CD4-positive, alpha-beta T cell treated with Interleukin-10 for 1 hour (primary cell): ENCODE measurements around the gene CDHR2.
A peak's percentile ranks its signal among the peaks of the same experiment; 100 is the strongest.
"Not testable (repeated sequence)": the region's sequence is repeated elsewhere in the genome, so short reads cannot be mapped to it uniquely, and the experiment has no call there.

Experiments used
- DNase-seq: peaks from one replicate; pipeline ENCODE4 v3.0.0-alpha.2; 2020

The CDHR2 gene

GRCh38 chr5:176542596-176543427, 6.3 kb upstream of the CDHR2 start:
- peak; percentile 52 for DNase-seq

- peak; percentile 77 for DNase-seq
Observed at GRCh38 chr5:176543428-176544182, 5.5 kb upstream of the CDHR2 start.

DNA sequence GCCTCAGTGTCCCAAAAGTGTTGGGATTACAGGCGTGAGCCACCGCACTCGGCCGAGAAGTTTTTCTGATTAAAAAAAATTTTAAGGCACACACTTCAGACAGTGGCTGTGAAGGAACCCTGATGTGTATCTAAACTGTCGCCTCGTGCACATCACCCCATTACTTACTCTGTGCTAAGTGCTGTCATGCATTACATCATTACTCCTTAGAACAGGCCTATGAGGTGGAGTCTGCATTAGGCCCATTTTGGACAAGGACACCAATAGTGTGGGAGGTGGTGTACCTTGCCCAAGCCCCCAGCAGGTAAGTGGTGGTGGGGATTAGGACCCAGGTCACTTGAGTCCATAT, 3.8 kb upstream of the CDHR2 start:
- no peak for DNase-seq

DNA sequence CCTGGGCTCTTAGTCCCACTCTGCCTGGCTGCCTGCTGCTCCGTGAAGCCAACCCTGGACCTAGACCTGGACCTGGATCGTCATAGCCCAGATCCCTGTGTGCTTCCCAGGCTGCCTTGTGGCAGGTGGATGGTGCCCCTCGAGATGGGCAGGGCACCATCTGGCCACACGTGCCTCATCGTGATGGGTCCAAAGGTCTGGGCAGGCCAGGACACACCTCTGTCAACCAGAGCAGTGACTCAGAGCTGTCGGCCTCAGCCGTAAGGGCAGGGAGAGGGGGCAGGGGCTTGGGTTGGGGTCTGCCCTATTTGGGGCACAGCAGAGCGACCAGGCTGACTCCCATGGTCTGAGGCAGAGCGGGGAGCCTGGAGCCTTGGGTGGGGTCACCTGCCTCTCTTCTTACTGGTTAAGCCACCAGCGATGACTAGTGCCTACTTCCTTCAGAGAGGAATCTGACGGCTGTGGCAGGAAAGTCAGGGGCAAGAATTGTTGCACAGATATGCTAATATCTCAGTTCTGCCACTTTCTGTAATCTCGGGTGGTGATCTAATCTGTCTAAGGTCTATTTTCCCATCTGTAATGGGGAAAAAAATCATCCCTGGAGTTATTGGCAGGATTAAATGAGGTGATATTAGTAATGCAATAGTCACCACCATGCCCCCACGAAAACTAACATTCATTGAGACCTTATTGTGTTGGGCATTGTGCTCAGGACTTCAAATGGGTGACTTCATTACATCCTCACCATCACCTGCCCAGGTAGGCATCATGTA, 3.2 kb upstream of the CDHR2 start:
- DNase-seq, result no peak

DNA sequence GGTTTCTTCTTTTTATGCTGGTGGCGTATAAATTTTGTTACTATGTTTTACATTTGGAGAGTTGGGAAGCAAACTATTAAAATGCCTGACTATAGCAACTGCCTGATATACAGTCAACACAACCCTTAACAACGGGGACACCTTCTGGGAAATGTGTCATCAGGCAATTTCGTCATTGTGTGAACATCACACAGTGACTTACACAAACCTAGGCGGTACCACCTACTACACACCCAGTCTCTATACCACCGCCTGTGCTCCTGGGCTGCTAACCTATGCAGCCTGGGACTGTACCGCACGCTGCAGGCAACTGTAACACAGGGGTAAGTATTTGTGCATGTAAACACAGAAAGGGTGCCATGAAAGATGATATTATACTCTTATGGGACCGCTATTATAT, 1.3 kb upstream of the CDHR2 start:
- DNase-seq, result peak; percentile 57

- DNase-seq, result no peak
Observed at GRCh38 chr5:176549871-176550270, 729 bp downstream of the CDHR2 start.

- no peak for DNase-seq
Observed at GRCh38 chr5:176550275-176550831, 1.2 kb downstream of the CDHR2 start.

DNA sequence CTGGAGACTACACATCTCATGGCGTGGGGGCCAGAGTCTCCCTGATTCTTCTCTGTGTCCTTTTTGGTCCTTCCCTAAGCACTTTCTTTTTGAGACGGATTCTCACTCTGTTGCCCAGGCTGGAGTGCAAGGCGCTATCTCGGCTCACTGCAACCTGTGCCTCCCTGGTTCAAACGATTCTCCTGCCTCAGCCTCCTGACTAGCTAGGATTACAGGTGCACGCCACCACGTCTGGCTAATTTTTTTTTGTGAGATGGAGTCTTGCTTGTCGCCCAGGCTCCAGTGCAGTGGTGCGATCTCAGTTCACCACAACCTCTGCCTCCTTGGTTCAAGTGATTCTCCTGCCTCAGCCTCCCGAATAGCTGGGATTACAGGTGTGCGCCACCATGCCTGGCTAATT, 1.8 kb downstream of the CDHR2 start:
- not testable (repeated sequence) for DNase-seq

- DNase-seq, result no peak
Observed at GRCh38 chr5:176552332-176552869, 3.3 kb downstream of the CDHR2 start.

DNA sequence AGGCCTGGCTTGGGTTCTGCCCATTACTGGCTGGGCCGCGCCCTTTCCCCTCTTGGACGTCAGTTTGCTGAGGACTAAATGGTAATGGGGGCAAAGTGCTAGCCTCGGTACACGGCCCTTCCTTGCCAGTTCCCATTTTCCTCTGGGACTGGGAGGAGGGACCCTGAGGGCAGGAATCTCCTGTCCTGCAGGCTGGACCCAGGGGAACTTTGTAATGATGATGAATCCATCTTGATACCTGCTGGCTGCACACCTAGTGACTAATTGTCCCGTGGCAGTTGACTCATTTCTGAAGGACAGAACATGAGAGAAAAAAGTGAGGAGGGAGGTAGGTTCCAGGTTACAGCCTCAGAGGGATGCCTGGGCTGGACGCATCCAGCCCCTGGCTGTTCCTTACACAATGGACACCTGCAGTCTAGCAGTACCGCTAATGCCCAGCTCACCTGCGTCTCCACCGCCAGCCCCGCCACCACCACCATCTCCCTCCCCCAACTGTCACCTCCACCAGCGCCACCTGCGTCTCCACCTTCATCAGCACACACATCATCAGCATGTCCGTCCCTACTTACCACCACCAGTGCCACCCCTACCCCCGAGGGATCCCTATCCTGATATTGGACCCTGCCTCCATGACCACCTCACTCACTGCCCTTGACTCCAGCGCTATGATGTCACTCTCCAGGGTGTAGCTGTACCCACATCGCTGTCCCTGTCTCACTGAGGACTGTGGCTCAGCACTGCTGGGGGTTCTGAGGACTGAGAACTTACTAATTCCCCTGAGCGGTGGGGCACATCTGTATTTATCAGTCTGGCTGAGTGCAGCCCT, 4.3 kb downstream of the CDHR2 start:
- DNase-seq, result no peak

GRCh38 chr5:176557846-176558245, 8.7 kb downstream of the CDHR2 start:
- DNase-seq, result no peak

DNA sequence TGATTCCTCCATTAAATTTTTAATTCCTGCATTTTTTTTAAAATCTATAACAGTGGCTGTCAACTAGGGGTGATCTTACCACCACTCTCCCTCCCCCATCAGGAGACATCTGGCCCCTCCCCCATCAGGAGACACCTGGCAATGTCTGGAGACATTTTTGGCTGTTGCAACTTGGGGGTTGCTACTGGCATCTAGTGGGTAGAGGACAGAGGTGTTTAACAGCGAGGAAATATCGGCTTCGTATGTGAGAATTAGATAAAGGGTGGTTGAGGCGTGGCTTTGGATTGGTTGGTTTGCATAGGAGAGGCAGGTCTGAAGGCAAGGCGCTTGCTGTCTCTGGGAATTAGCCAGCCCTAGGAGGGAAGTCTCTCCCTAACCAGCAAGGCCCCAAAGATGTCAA, 10.5 kb downstream of the CDHR2 start:
- DNase-seq, result peak; percentile 50

DNA sequence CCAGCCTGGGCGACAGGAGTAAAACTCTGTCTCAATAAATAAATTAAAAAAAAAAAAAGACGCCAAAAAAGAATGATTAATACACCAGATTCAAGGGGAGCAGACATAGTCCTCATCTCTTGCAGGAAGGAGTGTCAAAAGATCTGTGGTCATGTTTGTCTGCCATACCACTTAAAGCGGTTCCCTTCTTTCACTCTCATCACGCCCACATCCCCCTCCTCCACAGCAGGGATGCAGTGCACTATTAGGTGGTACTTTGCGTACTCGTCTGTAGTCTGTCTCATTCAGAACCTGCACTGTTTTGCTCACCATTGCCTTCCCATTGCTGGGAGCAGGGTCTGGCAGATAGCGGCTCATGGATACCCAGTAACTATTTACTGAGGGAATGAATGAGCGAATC, 11.2 kb downstream of the CDHR2 start:
- DNase-seq, result no peak

DNA sequence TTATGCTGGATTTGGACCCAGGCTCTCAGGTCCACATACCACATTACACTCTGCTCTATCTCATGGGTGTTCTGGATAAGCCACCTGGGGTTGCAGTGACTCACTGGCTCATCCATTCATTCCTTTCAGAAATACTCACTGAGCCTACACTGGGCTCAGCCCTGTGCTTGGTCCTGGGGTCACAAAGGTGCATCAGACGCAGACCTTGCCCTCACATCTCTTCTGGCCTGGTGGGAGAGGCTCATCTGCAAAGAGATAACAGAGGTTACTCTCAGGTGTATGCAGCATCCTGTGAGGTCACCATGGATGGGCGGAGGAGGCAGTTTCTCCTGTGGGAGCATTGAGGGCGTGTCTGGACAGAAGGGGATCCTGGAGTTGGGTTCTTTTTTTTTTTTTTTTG, 12.1 kb downstream of the CDHR2 start:
- no peak for DNase-seq

DNA sequence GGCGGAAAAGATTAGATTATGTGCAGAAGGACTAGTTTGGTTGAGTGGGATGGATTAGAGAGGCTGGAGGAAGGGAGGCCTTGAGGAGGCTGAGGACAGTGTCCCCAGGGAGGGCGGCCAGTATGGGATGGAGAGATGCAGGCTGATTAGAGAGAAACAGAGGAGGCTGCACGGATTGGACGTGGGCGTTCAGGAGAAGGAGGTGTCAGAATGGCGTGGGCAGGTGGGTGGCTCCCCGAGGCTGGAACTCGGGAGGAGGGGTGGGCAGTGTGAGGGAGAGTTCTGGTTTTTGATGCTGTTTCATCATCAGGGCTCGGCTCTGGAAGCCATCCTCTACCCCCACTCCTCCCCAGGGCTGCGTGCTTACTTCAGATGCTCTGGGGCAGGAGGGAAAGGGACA, 13.0 kb downstream of the CDHR2 start:
- no peak for DNase-seq

- DNase-seq, result no peak
Observed at GRCh38 chr5:176564002-176564401, 14.9 kb downstream of the CDHR2 start.

DNA sequence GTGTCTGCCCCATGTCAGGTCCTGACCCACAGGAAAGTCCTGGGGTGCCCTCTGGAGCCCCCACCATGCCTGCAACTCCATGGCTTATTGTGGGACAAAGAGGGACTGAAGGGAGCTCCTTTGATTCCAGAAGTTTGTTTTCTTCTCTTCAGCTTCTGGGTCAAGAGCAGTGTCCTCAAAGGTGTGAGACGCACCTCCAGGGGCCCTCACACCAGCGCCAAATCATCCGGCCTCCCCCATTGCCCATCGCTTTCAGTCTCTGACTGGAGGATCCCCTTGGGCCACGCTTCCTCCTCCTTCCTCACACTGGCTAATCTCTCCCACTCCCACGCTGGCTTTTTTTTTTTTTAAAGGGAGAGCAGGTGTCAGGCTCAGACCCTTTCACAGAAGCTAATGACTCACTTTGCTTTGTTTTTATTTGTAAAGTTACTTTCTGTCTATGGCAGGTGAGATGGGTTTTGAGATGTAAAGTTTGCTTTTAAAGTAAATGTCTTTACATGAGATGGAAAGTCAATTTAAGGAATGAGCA, 16.7 kb downstream of the CDHR2 start:
- no peak for DNase-seq

- no peak for DNase-seq
Observed at GRCh38 chr5:176568657-176569056, 19.5 kb downstream of the CDHR2 start.

DNA sequence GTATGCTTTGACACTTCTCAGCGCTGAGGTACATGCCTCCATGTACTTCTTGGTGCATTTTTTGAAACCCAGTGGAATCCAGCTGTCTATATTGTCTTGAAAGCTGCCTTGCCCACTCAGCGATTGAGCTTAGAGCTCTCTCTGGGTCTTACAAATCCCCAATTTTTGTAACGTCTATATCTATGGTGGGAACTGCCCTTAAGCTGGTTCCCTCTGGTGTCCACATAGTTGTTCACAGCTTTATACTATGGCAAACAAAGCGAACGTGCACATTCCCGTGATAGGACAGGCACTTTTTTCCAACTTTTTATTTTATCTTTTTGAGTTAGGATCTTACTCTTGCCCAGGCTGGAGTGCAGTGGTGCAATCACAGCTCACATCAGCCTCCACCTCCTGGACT, 20.9 kb downstream of the CDHR2 start:
- DNase-seq, result no peak

GRCh38 chr5:176573564-176574296, 24.6 kb downstream of the CDHR2 start:
- peak; percentile 78 for DNase-seq

GRCh38 chr5:176574297-176574591, 25.1 kb downstream of the CDHR2 start:
- no peak for DNase-seq
